NT2/D1 (cell line): ENCODE measurements around the gene PPP2CA.

Source experiments
- DNase-seq: peaks from one replicate; pipeline ENCODE4 v3.0.0-alpha.2; 2011; ENCODE audit warnings: low read depth, low spot score
- H3K27me3 ChIP-seq: 2 replicates; pipeline ENCODE4 v1.6.0; 2011; ENCODE audit warnings: mild to moderate bottlenecking; ENCODE audit not compliant: insufficient read length, insufficient read depth
- H3K36me3 ChIP-seq: 2 replicates; pipeline ENCODE4 v1.6.1; 2011; ENCODE audit warnings: mild to moderate bottlenecking, low read length, mixed read lengths; ENCODE audit not compliant: insufficient read depth, insufficient read length
- H3K4me1 ChIP-seq: 2 replicates; pipeline ENCODE4 v1.5.1; 2011; ENCODE audit not compliant: insufficient read depth, insufficient read length
- H3K4me3 ChIP-seq: 2 replicates; pipeline ENCODE4 v1.5.1; 2011; ENCODE audit warnings: low read depth; ENCODE audit not compliant: insufficient read length
- H3K9ac ChIP-seq: 2 replicates; pipeline ENCODE4 v1.6.0; 2011; ENCODE audit warnings: low read depth; ENCODE audit not compliant: insufficient read length
- H3K9me3 ChIP-seq: 2 replicates; pipeline ENCODE4 v1.5.1; 2011; ENCODE audit warnings: mild to moderate bottlenecking, low read length; ENCODE audit not compliant: insufficient read depth
- SUZ12 ChIP-seq: IDR thresholded peaks from 2 replicates; pipeline ENCODE4 v1.6.1; 2011; ENCODE audit not compliant: insufficient read length, insufficient read depth; ENCODE audit errors: extremely low read depth
- YY1 ChIP-seq: IDR thresholded peaks from 2 replicates; pipeline ENCODE4 v1.6.1; 2011; ENCODE audit not compliant: insufficient read length, insufficient read depth
- ZNF274 ChIP-seq: IDR thresholded peaks from 2 replicates; pipeline ENCODE4 v1.6.1; 2011; ENCODE audit warnings: mild to moderate bottlenecking, low read depth, low read length

Gene PPP2CA

GRCh38 chr5:134236820-134237219, 10.9 kb upstream of the PPP2CA start:
- Histone ChIP-seq H3K36me3 (no peaks in the 10 kb centered on the region), H3K4me1 (no peaks in the 10 kb centered on the region), H3K27me3 (no peaks in the 10 kb centered on the region), H3K9me3 (no peaks in the 10 kb centered on the region), H3K4me3 (no peak overlapping the region), H3K9ac (no peak overlapping the region)
- no peak for DNase-seq
- TF ChIP-seq ZNF274 (no peak), SUZ12 (no peak), YY1 (no peak)

GRCh38 chr5:134236318-134236717, 10.4 kb upstream of the PPP2CA start:
- no peaks in the 10 kb centered on the region for H3K27me3 ChIP-seq
- H3K4me3 ChIP-seq = no peak overlapping the region
- no peak for TF ChIP-seq SUZ12
- no peak for TF ChIP-seq ZNF274
- TF ChIP-seq YY1 = no peak
- no peak overlapping the region for H3K9ac ChIP-seq
- no peaks in the 10 kb centered on the region for H3K4me1 ChIP-seq
- no peaks in the 10 kb centered on the region for H3K9me3 ChIP-seq
- DNase-seq = no peak
- no peaks in the 10 kb centered on the region for H3K36me3 ChIP-seq

GRCh38 chr5:134228624-134229023, 2.8 kb upstream of the PPP2CA start:
- Histone ChIP-seq H3K9me3 (no peaks in the 10 kb centered on the region), H3K4me3 (no peak overlapping the region), H3K27me3 (no peaks in the 10 kb centered on the region), H3K9ac (no peak overlapping the region), H3K4me1 (no peaks in the 10 kb centered on the region), H3K36me3 (peaks cover 17% of the 10 kb centered on the region)
- no peak for DNase-seq
- no peak for TF ChIP-seq SUZ12
- no peak for TF ChIP-seq ZNF274
- no peak for TF ChIP-seq YY1

- Histone ChIP-seq H3K36me3 (peaks cover 23% of the 10 kb centered on the region), H3K4me1 (no peaks in the 10 kb centered on the region), H3K27me3 (no peaks in the 10 kb centered on the region), H3K9ac (no peak overlapping the region), H3K4me3 (no peak overlapping the region), H3K9me3 (no peaks in the 10 kb centered on the region)
- TF ChIP-seq ZNF274 (no peak), YY1 (no peak), SUZ12 (no peak)
- no peak for DNase-seq
Observed at GRCh38 chr5:134227776-134228175, 1.9 kb upstream of the PPP2CA start.

- peaks cover 23% of the 10 kb centered on the region for H3K36me3 ChIP-seq
- TF ChIP-seq YY1 (no peak), SUZ12 (no peak), ZNF274 (no peak)
- H3K27me3 ChIP-seq = no peaks in the 10 kb centered on the region
- H3K4me1 ChIP-seq = no peaks in the 10 kb centered on the region
- H3K9ac ChIP-seq = peak overlapping the region; percentile 89
- no peaks in the 10 kb centered on the region for H3K9me3 ChIP-seq
- H3K4me3 ChIP-seq = peak overlapping the region; percentile 95
- DNase-seq = no peak
Observed at GRCh38 chr5:134227259-134227658, 1.4 kb upstream of the PPP2CA start.

- H3K4me3 ChIP-seq = peak overlapping the region; percentile 95
- peak overlapping the region; percentile 89 for H3K9ac ChIP-seq
- H3K9me3 ChIP-seq = no peaks in the 10 kb centered on the region
- TF ChIP-seq YY1 (no peak), SUZ12 (no peak), ZNF274 (no peak)
- peaks cover 23% of the 10 kb centered on the region for H3K36me3 ChIP-seq
- no peak for DNase-seq
- H3K4me1 ChIP-seq = no peaks in the 10 kb centered on the region
- no peaks in the 10 kb centered on the region for H3K27me3 ChIP-seq
Observed at GRCh38 chr5:134226441-134227192, 744 bp upstream of the PPP2CA start.

GRCh38 chr5:134224888-134225779, 739 bp downstream of the PPP2CA start:
- Histone ChIP-seq H3K9me3 (no peaks in the 10 kb centered on the region), H3K4me3 (peak overlapping the region; percentile 95), H3K4me1 (no peaks in the 10 kb centered on the region), H3K9ac (peak overlapping the region; percentile 99), H3K27me3 (no peaks in the 10 kb centered on the region), H3K36me3 (peaks cover 32% of the 10 kb centered on the region)
- TF ChIP-seq SUZ12 (no peak), YY1 (peak; percentile 46)
- DNase-seq = no peak
